Keratinocyte (primary cell): ENCODE results near the gene MRPS23. TPM values are rescaled to one million over a fixed set of nuclear protein-coding genes. Genes with fewer than 3 reads are reported as not detected.

ENCODE experiments used
- DNase-seq: peaks from one replicate; pipeline ENCODE4 v3.0.0-alpha.2; 2011; ENCODE audit warnings: low read depth, missing footprints, low spot score
- FAIRE-seq: peaks from 2 replicates; lab custom pipeline; 2011; peaks lifted over from hg19 to GRCh38; lab: Jason Lieb, UNC
- H2AFZ ChIP-seq: 2 replicates; pipeline ENCODE4 v1.6.0; 2012; ENCODE audit warnings: low read length, control low read depth, inconsistent platforms; ENCODE audit not compliant: control insufficient read depth
- H3K27ac ChIP-seq: 2 replicates; pipeline ENCODE4 v1.5.1; 2011; ENCODE audit warnings: low read length; ENCODE audit not compliant: control insufficient read depth, insufficient read depth
- H3K27me3 ChIP-seq: 3 replicates; pipeline ENCODE4 v1.6.0; 2011; ENCODE audit warnings: low read length; ENCODE audit not compliant: control insufficient read depth, insufficient read depth; ENCODE audit errors: extremely low read depth
- H3K36me3 ChIP-seq, 2 experiments: 2 replicates in 1 of 2; 3 replicates in 1 of 2; pipeline ENCODE4 v1.5.1; 2011; ENCODE audit warnings: low read length in 2 of 2, mild to moderate bottlenecking in 1 of 2; ENCODE audit not compliant: control insufficient read depth in 2 of 2, insufficient read depth in 2 of 2; ENCODE audit errors: extremely low read depth in 1 of 2
- H3K4me1 ChIP-seq: 3 replicates; pipeline ENCODE4 v1.5.1; 2011; ENCODE audit warnings: low read length; ENCODE audit not compliant: control insufficient read depth, insufficient read depth; ENCODE audit errors: extremely low read depth
- H3K4me2 ChIP-seq: 3 replicates; pipeline ENCODE4 v1.6.0; 2011; ENCODE audit warnings: low read depth, low read length; ENCODE audit not compliant: control insufficient read depth, insufficient read depth; ENCODE audit errors: extremely low read depth
- H3K4me3 ChIP-seq, 3 experiments: fragments of 200-600 bp in 1 of 3; sonication (generic) in 1 of 3; 2 replicates in 2 of 3; 3 replicates in 1 of 3; pipeline ENCODE4 v1.5.1; 2011 to 2016; ENCODE audit warnings: low read length in 3 of 3, mild to moderate bottlenecking in 3 of 3, control low read depth in 2 of 3, inconsistent platforms in 1 of 3, low read depth in 1 of 3, mixed read lengths in 1 of 3, mixed run types in 1 of 3, moderate library complexity in 1 of 3; ENCODE audit not compliant: control insufficient read depth in 2 of 3, insufficient read depth in 2 of 3; ENCODE audit errors: extremely low read depth in 1 of 3
- H3K79me2 ChIP-seq: 2 replicates; pipeline ENCODE4 v1.6.0; 2012; ENCODE audit warnings: low read length; ENCODE audit not compliant: control insufficient read depth, insufficient read depth
- H3K9ac ChIP-seq: 3 replicates; pipeline ENCODE4 v1.6.0; 2011; ENCODE audit warnings: low read length; ENCODE audit not compliant: control insufficient read depth, insufficient read depth; ENCODE audit errors: extremely low read depth
- H3K9me1 ChIP-seq: 3 replicates; pipeline ENCODE4 v1.6.0; 2011; ENCODE audit warnings: low read length; ENCODE audit not compliant: control insufficient read depth, insufficient read depth; ENCODE audit errors: extremely low read depth
- H3K9me3 ChIP-seq: 2 replicates; pipeline ENCODE4 v1.5.1; 2012; ENCODE audit warnings: low read depth, low read length; ENCODE audit not compliant: control insufficient read depth
- H4K20me1 ChIP-seq: 3 replicates; pipeline ENCODE4 v1.6.0; 2011; ENCODE audit warnings: low read length; ENCODE audit not compliant: control insufficient read depth, insufficient read depth; ENCODE audit errors: extremely low read depth
- EZH2 ChIP-seq: IDR thresholded peaks from one replicate; pipeline ENCODE4 v1.6.1; 2012; ENCODE audit warnings: inconsistent platforms, mild to moderate bottlenecking, low read length, moderate library complexity
- dilution Hi-C: fragments of 300-500 bp; cut with MboI; formaldehyde crosslinking; loops from one replicate; pipeline ENCODE4 v1.7.0; 2020; ENCODE audit warnings: low sequenced_read_pairs; ENCODE audit not compliant: extremely low pct_ligation_motif_present
- polyA plus RNA-seq, 5 experiments: library from polyadenylated mRNA; depleted of rRNA in 3 of 5; stranded (reverse) in 3 of 5; stranded (forward) in 1 of 5; unstranded in 1 of 5; fragments of >200 nt; gene quantifications; 1 replicate in 1 of 5; 2 replicates in 3 of 5; 3 replicates in 1 of 5; pipeline versions ENCODE4 v1.2.1 to v1.2.3, GENCODE V29; 2011 to 2012; ENCODE audit warnings: missing spikeins in 2 of 5, low read depth in 1 of 5, low replicate concordance in 1 of 5
- TF ChIP-seq, protein P1 (sequence below), 3 experiments: IDR thresholded peaks in 1 of 3; conservative IDR thresholded peaks in 1 of 3; optimal IDR thresholded peaks in 1 of 3; 2 replicates in 2 of 3; 3 replicates in 1 of 3; pipeline versions ENCODE3 to v1.5.1; 2011; ENCODE audit warnings: low read length in 3 of 3, mild to moderate bottlenecking in 3 of 3, moderate library complexity in 2 of 3, control low read depth in 1 of 3, inconsistent platforms in 1 of 3; ENCODE audit not compliant: insufficient read depth in 2 of 3; ENCODE audit errors: extremely low read depth in 1 of 3

The MRPS23 gene
- polyA plus RNA-seq, 1 donor (not counting 4 experiments of a cell fraction or from before 2014, with no cell fraction given): 57.3 TPM

DNA sequence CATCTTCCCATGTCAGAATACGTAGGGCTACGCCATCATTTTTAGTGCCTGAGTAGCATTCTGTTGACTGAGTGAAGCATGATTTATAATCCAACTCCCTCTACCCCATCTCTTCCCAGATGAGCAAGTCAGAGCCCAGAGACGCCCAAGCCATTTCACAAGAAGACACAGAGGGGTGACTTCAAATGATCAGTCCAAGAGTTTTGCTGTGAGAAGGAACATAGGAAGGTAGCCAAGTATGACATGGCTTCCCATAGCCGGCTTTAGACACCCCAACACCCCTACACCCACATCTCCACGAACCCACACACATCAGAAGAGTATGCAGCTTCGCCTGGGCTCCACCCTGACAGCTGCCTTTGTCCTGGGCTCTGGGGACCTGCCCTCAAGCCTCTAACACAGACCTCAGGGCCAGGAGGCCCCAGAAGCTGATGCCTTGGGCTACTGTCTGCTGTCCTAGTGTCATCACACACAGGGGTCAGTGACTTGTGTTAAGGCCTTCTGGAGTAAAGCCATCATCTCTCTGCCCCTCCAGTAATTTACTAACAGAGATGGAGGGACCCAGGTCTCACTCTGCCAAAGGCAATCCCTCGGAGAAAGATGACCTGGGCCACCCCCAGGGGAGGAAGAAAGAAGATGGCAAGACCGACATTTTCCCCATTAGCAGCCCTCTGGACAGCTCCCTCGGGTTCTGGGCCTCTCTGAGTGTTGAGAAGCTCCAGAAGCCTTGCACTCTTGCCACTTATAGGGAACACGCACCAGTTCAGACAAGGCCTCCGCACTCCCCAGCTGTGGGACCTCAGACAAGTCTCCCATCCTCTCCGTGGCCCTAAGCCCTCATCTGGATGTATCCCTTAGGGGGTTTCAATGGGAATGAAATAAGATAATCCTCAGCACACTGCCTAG lies 38.7 kb upstream of the MRPS23 start:
- no peak overlapping the region for H3K4me3 ChIP-seq
- no peak overlapping the region for H2AFZ ChIP-seq
- FAIRE-seq (no peak), DNase-seq (no peak)
- dilution Hi-C loops: no loop called here
- no peaks in the 10 kb centered on the region for H3K27me3 ChIP-seq
- no peak overlapping the region for H3K27ac ChIP-seq
- no peak overlapping the region for H3K9ac ChIP-seq
- no peak overlapping the region for H3K4me2 ChIP-seq
- TF ChIP-seq, protein P1, sequence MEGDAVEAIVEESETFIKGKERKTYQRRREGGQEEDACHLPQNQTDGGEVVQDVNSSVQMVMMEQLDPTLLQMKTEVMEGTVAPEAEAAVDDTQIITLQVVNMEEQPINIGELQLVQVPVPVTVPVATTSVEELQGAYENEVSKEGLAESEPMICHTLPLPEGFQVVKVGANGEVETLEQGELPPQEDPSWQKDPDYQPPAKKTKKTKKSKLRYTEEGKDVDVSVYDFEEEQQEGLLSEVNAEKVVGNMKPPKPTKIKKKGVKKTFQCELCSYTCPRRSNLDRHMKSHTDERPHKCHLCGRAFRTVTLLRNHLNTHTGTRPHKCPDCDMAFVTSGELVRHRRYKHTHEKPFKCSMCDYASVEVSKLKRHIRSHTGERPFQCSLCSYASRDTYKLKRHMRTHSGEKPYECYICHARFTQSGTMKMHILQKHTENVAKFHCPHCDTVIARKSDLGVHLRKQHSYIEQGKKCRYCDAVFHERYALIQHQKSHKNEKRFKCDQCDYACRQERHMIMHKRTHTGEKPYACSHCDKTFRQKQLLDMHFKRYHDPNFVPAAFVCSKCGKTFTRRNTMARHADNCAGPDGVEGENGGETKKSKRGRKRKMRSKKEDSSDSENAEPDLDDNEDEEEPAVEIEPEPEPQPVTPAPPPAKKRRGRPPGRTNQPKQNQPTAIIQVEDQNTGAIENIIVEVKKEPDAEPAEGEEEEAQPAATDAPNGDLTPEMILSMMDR (optimal IDR thresholded peaks at IDR 0.05 in 1 of 3, IDR thresholded peaks at IDR 0.05 in 1 of 3, conservative IDR thresholded peaks at IDR 0.05 in 1 of 3; ENCODE audit: extremely low read depth in 1 of 3, insufficient read depth in 2 of 3, low read length in 3 of 3): no peak
- no peaks in the 10 kb centered on the region for H3K79me2 ChIP-seq
- H4K20me1 ChIP-seq: no peaks in the 10 kb centered on the region
- peaks cover 0 to 1% of the 10 kb centered on the region in 2 experiments for H3K36me3 ChIP-seq
- peaks cover 33% of the 10 kb centered on the region for H3K4me1 ChIP-seq
- peaks cover 2% of the 10 kb centered on the region for H3K9me1 ChIP-seq
- H3K9me3 ChIP-seq: no peaks in the 10 kb centered on the region

DNA sequence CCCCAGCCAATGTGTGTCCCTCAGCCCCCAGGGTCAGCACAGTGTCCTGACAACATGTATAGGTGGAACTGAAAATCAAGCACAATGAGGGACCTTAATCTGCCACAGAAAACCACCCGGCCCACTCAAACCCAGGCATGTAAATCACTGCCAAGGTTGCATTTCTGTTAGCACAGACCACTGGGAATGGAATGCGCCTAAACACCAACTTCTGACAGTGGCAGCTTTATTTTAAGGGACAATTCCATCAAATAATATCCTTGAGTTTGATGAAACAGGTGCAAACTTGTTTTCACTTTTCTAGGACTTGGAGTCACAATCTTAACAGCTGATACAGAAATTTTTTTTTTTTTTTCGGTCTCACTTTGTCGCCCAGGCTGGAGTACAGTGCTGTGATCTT lies 37.3 kb upstream of the MRPS23 start:
- dilution Hi-C loops: no loop called here
- Histone ChIP-seq H3K9me1 (peaks cover 2% of the 10 kb centered on the region), H4K20me1 (no peaks in the 10 kb centered on the region), H3K9ac (no peak overlapping the region), H3K27me3 (no peaks in the 10 kb centered on the region), H3K4me2 (no peak overlapping the region), H3K36me3 (peaks cover 0 to 5% of the 10 kb centered on the region in 2 experiments), H2AFZ (no peak overlapping the region), H3K4me1 (peaks cover 20% of the 10 kb centered on the region), H3K4me3 (no peak overlapping the region), H3K9me3 (no peaks in the 10 kb centered on the region), H3K79me2 (no peaks in the 10 kb centered on the region), H3K27ac (no peak overlapping the region)
- TF ChIP-seq, protein P1 (optimal IDR thresholded peaks at IDR 0.05 in 1 of 3, IDR thresholded peaks at IDR 0.05 in 1 of 3, conservative IDR thresholded peaks at IDR 0.05 in 1 of 3; ENCODE audit: extremely low read depth in 1 of 3, insufficient read depth in 2 of 3, low read length in 3 of 3): no peak
- TF ChIP-seq EZH2: no peak
- no peak for DNase-seq
- no peak for FAIRE-seq
